ENCODE data around the gene CFLAR. TPM values are rescaled to one million over a fixed set of nuclear protein-coding genes. Genes with fewer than 3 reads are reported as not detected.

Gene CFLAR
- total and polyA plus RNA-seq, 2 of the 13 experiments (the other 11 are each of a cell fraction or from before 2014, with no cell fraction given): 43.8 to 92.1 TPM

GRCh38 chr2:201128933-201129505 lies 13.1 kb downstream of the CFLAR start (continued):
- TF ChIP-seq, protein P1, sequence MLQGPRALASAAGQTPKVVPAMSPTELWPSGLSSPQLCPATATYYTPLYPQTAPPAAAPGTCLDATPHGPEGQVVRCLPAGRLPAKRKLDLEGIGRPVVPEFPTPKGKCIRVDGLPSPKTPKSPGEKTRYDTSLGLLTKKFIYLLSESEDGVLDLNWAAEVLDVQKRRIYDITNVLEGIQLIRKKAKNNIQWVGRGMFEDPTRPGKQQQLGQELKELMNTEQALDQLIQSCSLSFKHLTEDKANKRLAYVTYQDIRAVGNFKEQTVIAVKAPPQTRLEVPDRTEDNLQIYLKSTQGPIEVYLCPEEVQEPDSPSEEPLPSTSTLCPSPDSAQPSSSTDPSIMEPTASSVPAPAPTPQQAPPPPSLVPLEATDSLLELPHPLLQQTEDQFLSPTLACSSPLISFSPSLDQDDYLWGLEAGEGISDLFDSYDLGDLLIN (CRISPR knock-in tag; IDR thresholded peaks at IDR 0.05; ENCODE audit: borderline replicate concordance): no peak
- TF ChIP-seq ZNF362 (CRISPR knock-in tag; IDR thresholded peaks at IDR 0.05; ENCODE audit: borderline replicate concordance) (peak; percentile 24; the same call in 1 of the 2 replicates), TMF1 (CRISPR knock-in tag; IDR thresholded peaks at IDR 0.05; ENCODE audit: low read depth) (no peak), NFRKB (IDR thresholded peaks at IDR 0.05) (no peak), SNAPC5 (CRISPR knock-in tag; IDR thresholded peaks at IDR 0.05; ENCODE audit: borderline replicate concordance) (no peak), JUND (CRISPR knock-in tag; IDR thresholded peaks at IDR 0.05) (no peak), ZNF563 (CRISPR knock-in tag; IDR thresholded peaks at IDR 0.05) (no peak), PHF5A (CRISPR knock-in tag; IDR thresholded peaks at IDR 0.05; ENCODE audit: low read depth, unreplicated experiment) (no peak), ZNF460 (CRISPR knock-in tag; IDR thresholded peaks at IDR 0.05; ENCODE audit: borderline replicate concordance) (no peak), STAG1 (CRISPR knock-in tag; IDR thresholded peaks at IDR 0.05) (no peak), KLF15 (CRISPR knock-in tag; IDR thresholded peaks at IDR 0.05; ENCODE audit: borderline replicate concordance) (no peak), ZNF883 (CRISPR knock-in tag; IDR thresholded peaks at IDR 0.05; ENCODE audit: not compliant biosample characterization) (no peak), GPBP1L1 (CRISPR knock-in tag; IDR thresholded peaks at IDR 0.05) (no peak), ZNF317 (CRISPR knock-in tag; IDR thresholded peaks at IDR 0.05) (peak; percentile 95), ZNF749 (CRISPR knock-in tag; IDR thresholded peaks at IDR 0.05; ENCODE audit: borderline replicate concordance) (no peak), ZNF780A (CRISPR knock-in tag; IDR thresholded peaks at IDR 0.05) (no peak)
- TF ChIP-seq, protein P2, sequence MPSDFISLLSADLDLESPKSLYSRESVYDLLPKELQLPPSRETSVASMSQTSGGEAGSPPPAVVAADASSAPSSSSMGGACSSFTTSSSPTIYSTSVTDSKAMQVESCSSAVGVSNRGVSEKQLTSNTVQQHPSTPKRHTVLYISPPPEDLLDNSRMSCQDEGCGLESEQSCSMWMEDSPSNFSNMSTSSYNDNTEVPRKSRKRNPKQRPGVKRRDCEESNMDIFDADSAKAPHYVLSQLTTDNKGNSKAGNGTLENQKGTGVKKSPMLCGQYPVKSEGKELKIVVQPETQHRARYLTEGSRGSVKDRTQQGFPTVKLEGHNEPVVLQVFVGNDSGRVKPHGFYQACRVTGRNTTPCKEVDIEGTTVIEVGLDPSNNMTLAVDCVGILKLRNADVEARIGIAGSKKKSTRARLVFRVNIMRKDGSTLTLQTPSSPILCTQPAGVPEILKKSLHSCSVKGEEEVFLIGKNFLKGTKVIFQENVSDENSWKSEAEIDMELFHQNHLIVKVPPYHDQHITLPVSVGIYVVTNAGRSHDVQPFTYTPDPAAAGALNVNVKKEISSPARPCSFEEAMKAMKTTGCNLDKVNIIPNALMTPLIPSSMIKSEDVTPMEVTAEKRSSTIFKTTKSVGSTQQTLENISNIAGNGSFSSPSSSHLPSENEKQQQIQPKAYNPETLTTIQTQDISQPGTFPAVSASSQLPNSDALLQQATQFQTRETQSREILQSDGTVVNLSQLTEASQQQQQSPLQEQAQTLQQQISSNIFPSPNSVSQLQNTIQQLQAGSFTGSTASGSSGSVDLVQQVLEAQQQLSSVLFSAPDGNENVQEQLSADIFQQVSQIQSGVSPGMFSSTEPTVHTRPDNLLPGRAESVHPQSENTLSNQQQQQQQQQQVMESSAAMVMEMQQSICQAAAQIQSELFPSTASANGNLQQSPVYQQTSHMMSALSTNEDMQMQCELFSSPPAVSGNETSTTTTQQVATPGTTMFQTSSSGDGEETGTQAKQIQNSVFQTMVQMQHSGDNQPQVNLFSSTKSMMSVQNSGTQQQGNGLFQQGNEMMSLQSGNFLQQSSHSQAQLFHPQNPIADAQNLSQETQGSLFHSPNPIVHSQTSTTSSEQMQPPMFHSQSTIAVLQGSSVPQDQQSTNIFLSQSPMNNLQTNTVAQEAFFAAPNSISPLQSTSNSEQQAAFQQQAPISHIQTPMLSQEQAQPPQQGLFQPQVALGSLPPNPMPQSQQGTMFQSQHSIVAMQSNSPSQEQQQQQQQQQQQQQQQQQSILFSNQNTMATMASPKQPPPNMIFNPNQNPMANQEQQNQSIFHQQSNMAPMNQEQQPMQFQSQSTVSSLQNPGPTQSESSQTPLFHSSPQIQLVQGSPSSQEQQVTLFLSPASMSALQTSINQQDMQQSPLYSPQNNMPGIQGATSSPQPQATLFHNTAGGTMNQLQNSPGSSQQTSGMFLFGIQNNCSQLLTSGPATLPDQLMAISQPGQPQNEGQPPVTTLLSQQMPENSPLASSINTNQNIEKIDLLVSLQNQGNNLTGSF (CRISPR knock-in tag; IDR thresholded peaks at IDR 0.05): no peak
- TF ChIP-seq, protein P3, sequence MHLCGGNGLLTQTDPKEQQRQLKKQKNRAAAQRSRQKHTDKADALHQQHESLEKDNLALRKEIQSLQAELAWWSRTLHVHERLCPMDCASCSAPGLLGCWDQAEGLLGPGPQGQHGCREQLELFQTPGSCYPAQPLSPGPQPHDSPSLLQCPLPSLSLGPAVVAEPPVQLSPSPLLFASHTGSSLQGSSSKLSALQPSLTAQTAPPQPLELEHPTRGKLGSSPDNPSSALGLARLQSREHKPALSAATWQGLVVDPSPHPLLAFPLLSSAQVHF (CRISPR knock-in tag; IDR thresholded peaks at IDR 0.05): no peak
